HepG2 (cell line): ENCODE results near the gene MMP25. TPM values are rescaled to one million over a fixed set of nuclear protein-coding genes. Genes with fewer than 3 reads are reported as not detected.

Experiments
- ATF1 ChIP-seq: IDR thresholded peaks from 2 replicates; pipeline ENCODE4 v1.6.1; 2016; ENCODE audit warnings: mild to moderate bottlenecking, control low read depth
- CAMTA2 ChIP-seq: sonication (generic); formaldehyde crosslinking; IDR thresholded peaks from 2 replicates; pipeline ENCODE4 v1.4.0; 2020; ENCODE audit warnings: mild to moderate bottlenecking, missing genetic modification reagents, borderline replicate concordance
- CHD2 ChIP-seq: IDR thresholded peaks from 2 replicates; pipeline ENCODE4 v1.6.1; 2011; ENCODE audit warnings: low read depth, low read length, improper control_type of control experiment
- GPN1 ChIP-seq: sonication (generic); formaldehyde crosslinking; IDR thresholded peaks from 2 replicates; pipeline ENCODE4 v1.5.1; 2020; ENCODE audit warnings: missing genetic modification reagents, borderline replicate concordance
- HNF1A ChIP-seq, 2 experiments: sonication (generic) in 1 of 2; formaldehyde crosslinking in 1 of 2; IDR thresholded peaks; 2 replicates each; pipeline versions ENCODE4 v1.4.0 to v1.6.1; 2016 to 2020; ENCODE audit warnings: borderline replicate concordance in 1 of 2, low read depth in 1 of 2, mild to moderate bottlenecking in 1 of 2, missing genetic modification reagents in 1 of 2
- KAT8 ChIP-seq: IDR thresholded peaks from 2 replicates; pipeline ENCODE4 v1.6.1; 2016; ENCODE audit warnings: missing genetic modification reagents, missing compliant biosample characterization
- MLX ChIP-seq: IDR thresholded peaks from 2 replicates; pipeline ENCODE4 v1.6.1; 2016
- NFRKB ChIP-seq: fragments of 450-650 bp; IDR thresholded peaks from 2 replicates; pipeline ENCODE4 v1.6.1; 2017
- NR2F2 ChIP-seq: IDR thresholded peaks from 2 replicates; pipeline ENCODE4 v1.6.1; 2012; ENCODE audit warnings: low read depth, inconsistent platforms, borderline replicate concordance
- SMAD3 ChIP-seq: sonication (generic); formaldehyde crosslinking; IDR thresholded peaks from 2 replicates; pipeline ENCODE4 v1.4.0; 2020; ENCODE audit warnings: missing genetic modification reagents
- SRSF1 ChIP-seq: fragments of 200-400 bp; formaldehyde crosslinking; optimal IDR thresholded peaks from 2 replicates; pipeline ENCODE3; 2017; ENCODE audit warnings: mild to moderate bottlenecking, low read depth, low read length, moderate library complexity
- ZBED4 ChIP-seq: sonication (generic); formaldehyde crosslinking; IDR thresholded peaks from 2 replicates; pipeline ENCODE4 v1.4.0; 2020; ENCODE audit warnings: missing genetic modification reagents, borderline replicate concordance
- ZNF501 ChIP-seq: sonication (generic); formaldehyde crosslinking; IDR thresholded peaks from 2 replicates; pipeline ENCODE4 v1.5.1; 2020; ENCODE audit warnings: mild to moderate bottlenecking, moderate library complexity, missing genetic modification reagents
- ZNF557 ChIP-seq: sonication (generic); formaldehyde crosslinking; IDR thresholded peaks from 2 replicates; pipeline ENCODE4 v1.4.0; 2020; ENCODE audit warnings: missing genetic modification reagents
- ZNF660 ChIP-seq: sonication (generic); formaldehyde crosslinking; IDR thresholded peaks from 2 replicates; pipeline ENCODE4 v1.5.1; 2020; ENCODE audit warnings: mild to moderate bottlenecking, low read depth, missing genetic modification reagents, borderline replicate concordance
- ZNF7 ChIP-seq: IDR thresholded peaks from 2 replicates; pipeline ENCODE4 v1.6.1; 2016; ENCODE audit warnings: missing biosample characterization, missing genetic modification reagents
- ZNF83 ChIP-seq: sonication (generic); formaldehyde crosslinking; IDR thresholded peaks from 2 replicates; pipeline ENCODE4 v1.4.0; 2020; ENCODE audit warnings: missing genetic modification reagents, mild to moderate bottlenecking, borderline replicate concordance
- polyA plus RNA-seq, 8 experiments: library from polyadenylated mRNA; depleted of rRNA in 3 of 8; stranded (reverse) in 7 of 8; unstranded in 1 of 8; fragments of >200 nt; fragmentation: Illumina TruSeq in 4 of 8; extraction: Trizol in 4 of 8; gene quantifications; 2 replicates each; pipeline versions ENCODE4 v1.2.1 to v1.2.3, GENCODE V29; 2011 to 2016; ENCODE audit warnings: low read depth in 4 of 8, missing spikeins in 1 of 8, mixed read lengths in 1 of 8; ENCODE audit not compliant: insufficient read depth in 1 of 8
- total RNA-seq, 5 experiments: library from RNA; depleted of rRNA; stranded (reverse); fragments of >200 nt; fragmentation: Illumina TruSeq; extraction: Trizol; gene quantifications; 2 replicates each; pipeline ENCODE4 v1.2.3, GENCODE V29; 2016; ENCODE audit warnings: low read depth in 1 of 5
- TF ChIP-seq, protein P1 (sequence below): sonication (generic); formaldehyde crosslinking; IDR thresholded peaks from 2 replicates; pipeline ENCODE4 v1.8.1; 2023; ENCODE audit warnings: mild to moderate bottlenecking, missing genetic modification reagents, borderline replicate concordance
- TF ChIP-seq, protein P2 (sequence below): sonication (generic); formaldehyde crosslinking; conservative IDR thresholded peaks from 2 replicates; pipeline ENCODE4 v1.4.0; 2020; ENCODE audit warnings: missing genetic modification reagents

MMP25 gene
- total and polyA plus RNA-seq, 2 of the 13 experiments (the other 11 are each of a cell fraction or from before 2014, with no cell fraction given): 0.04 to 0.08 TPM

- TF ChIP-seq ZBED4 (no peak), NFRKB (no peak), SMAD3 (CRISPR knock-in tag) (0 out of 2 replicates have a peak, but pooled peaks have one; percentile 28), CHD2 (no peak), KAT8 (CRISPR knock-in tag) (peak; percentile 42; the same call in 1 of the 2 replicates), ZNF501 (CRISPR knock-in tag) (peak; percentile 71; the same call in 1 of the 2 replicates), ZNF7 (CRISPR knock-in tag) (no peak), SRSF1 (peak; percentile 89), ZNF660 (no peak), ZNF83 (CRISPR knock-in tag) (no peak), MLX (no peak), NR2F2 (no peak), CAMTA2 (CRISPR knock-in tag) (no peak), HNF1A (IDR thresholded peaks at IDR 0.05; ENCODE audit: low read depth) (no peak), HNF1A (CRISPR knock-in tag; IDR thresholded peaks at IDR 0.05; ENCODE audit: borderline replicate concordance) (no peak), GPN1 (CRISPR knock-in tag) (no peak), ZNF557 (no peak), ATF1 (CRISPR knock-in tag) (no peak)
- TF ChIP-seq, protein P1, sequence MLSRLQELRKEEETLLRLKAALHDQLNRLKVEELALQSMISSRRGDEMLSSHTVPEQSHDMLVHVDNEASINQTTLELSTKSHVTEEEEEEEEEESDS (CRISPR knock-in tag): no peak
- TF ChIP-seq, protein P2, sequence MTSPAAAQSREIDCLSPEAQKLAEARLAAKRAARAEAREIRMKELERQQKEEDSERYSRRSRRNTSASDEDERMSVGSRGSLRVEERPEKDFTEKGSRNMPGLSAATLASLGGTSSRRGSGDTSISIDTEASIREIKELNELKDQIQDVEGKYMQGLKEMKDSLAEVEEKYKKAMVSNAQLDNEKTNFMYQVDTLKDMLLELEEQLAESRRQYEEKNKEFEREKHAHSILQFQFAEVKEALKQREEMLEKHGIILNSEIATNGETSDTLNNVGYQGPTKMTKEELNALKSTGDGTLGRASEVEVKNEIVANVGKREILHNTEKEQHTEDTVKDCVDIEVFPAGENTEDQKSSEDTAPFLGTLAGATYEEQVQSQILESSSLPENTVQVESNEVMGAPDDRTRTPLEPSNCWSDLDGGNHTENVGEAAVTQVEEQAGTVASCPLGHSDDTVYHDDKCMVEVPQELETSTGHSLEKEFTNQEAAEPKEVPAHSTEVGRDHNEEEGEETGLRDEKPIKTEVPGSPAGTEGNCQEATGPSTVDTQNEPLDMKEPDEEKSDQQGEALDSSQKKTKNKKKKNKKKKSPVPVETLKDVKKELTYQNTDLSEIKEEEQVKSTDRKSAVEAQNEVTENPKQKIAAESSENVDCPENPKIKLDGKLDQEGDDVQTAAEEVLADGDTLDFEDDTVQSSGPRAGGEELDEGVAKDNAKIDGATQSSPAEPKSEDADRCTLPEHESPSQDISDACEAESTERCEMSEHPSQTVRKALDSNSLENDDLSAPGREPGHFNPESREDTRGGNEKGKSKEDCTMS (CRISPR knock-in tag): no peak
Observed at GRCh38 chr16:3086596-3087242, 40.4 kb downstream of the MMP25 start (continued).
